H9 (cell line): ENCODE measurements around the gene MAST2. TPM values are rescaled to one million over a fixed set of nuclear protein-coding genes. Genes with fewer than 3 reads are reported as not detected.
A peak's percentile ranks its signal among the peaks of the same experiment; 100 is the strongest.

Source experiments
- DNase-seq: peaks from one replicate; pipeline ENCODE4 v3.0.0-alpha.2; 2017
- H2AFZ ChIP-seq: one replicate; pipeline ENCODE4 v1.6.1; 2013; ENCODE audit warnings: mild to moderate bottlenecking, low read length, control low read depth, moderate library complexity
- H2AK5ac ChIP-seq: 2 replicates; pipeline ENCODE4 v1.6.1; 2013; ENCODE audit warnings: low read length, control low read depth, mixed read lengths; ENCODE audit not compliant: insufficient read length
- H2BK120ac ChIP-seq: one replicate; pipeline ENCODE4 v1.6.1; 2013; ENCODE audit warnings: low read depth, mild to moderate bottlenecking, low read length, control low read depth, inconsistent platforms; ENCODE audit not compliant: poor library complexity, severe bottlenecking
- H2BK12ac ChIP-seq: 2 replicates; pipeline ENCODE4 v1.6.1; 2013; ENCODE audit warnings: low read length, control low read depth, mixed read lengths, low read depth; ENCODE audit not compliant: insufficient read length
- H2BK15ac ChIP-seq: 2 replicates; pipeline ENCODE4 v1.6.1; 2013; ENCODE audit warnings: low read depth, low read length, control low read depth
- H2BK20ac ChIP-seq: one replicate; pipeline ENCODE4 v1.6.1; 2013; ENCODE audit warnings: low read depth, mild to moderate bottlenecking, low read length, control low read depth, inconsistent platforms; ENCODE audit not compliant: poor library complexity, severe bottlenecking
- H2BK5ac ChIP-seq: 2 replicates; pipeline ENCODE4 v1.6.1; 2013; ENCODE audit warnings: low read length, control low read depth, mixed read lengths; ENCODE audit not compliant: insufficient read length
- H3K14ac ChIP-seq: 2 replicates; pipeline ENCODE4 v1.6.1; 2013; ENCODE audit warnings: low read length, control low read depth; ENCODE audit not compliant: insufficient read depth
- H3K18ac ChIP-seq: 2 replicates; pipeline ENCODE4 v1.6.1; 2013; ENCODE audit warnings: low read depth, mild to moderate bottlenecking, mixed read lengths, low read length, control low read depth; ENCODE audit not compliant: insufficient read length
- H3K23ac ChIP-seq: 2 replicates; pipeline ENCODE4 v1.6.1; 2013; ENCODE audit warnings: low read length, control low read depth, mixed read lengths, low read depth; ENCODE audit not compliant: insufficient read length
- H3K23me2 ChIP-seq: 2 replicates; pipeline ENCODE4 v1.6.1; 2013; ENCODE audit warnings: low read depth, mild to moderate bottlenecking, mixed read lengths, low read length, control low read depth; ENCODE audit not compliant: insufficient read length, poor library complexity, severe bottlenecking
- H3K27ac ChIP-seq: 2 replicates; pipeline ENCODE4 v1.5.1; 2013; ENCODE audit warnings: low read length, control low read depth, mixed read lengths, low read depth; ENCODE audit not compliant: insufficient read length
- H3K27me3 ChIP-seq: 2 replicates; pipeline ENCODE4 v1.6.1; 2013; ENCODE audit warnings: low read length, control low read depth, inconsistent platforms; ENCODE audit not compliant: insufficient read depth
- H3K4ac ChIP-seq: 2 replicates; pipeline ENCODE4 v1.6.1; 2013; ENCODE audit warnings: low read depth, mild to moderate bottlenecking, control low read depth, inconsistent platforms, low read length, moderate library complexity
- H3K4me1 ChIP-seq: 2 replicates; pipeline ENCODE4 v1.6.1; 2013; ENCODE audit warnings: low read length, control low read depth, inconsistent platforms; ENCODE audit not compliant: insufficient read depth
- H3K4me2 ChIP-seq: 2 replicates; pipeline ENCODE4 v1.6.1; 2013; ENCODE audit warnings: low read length, control low read depth, mixed read lengths; ENCODE audit not compliant: insufficient read length, insufficient read depth
- H3K56ac ChIP-seq: 2 replicates; pipeline ENCODE4 v1.6.1; 2013; ENCODE audit warnings: low read depth, mild to moderate bottlenecking, mixed read lengths, low read length, control low read depth; ENCODE audit not compliant: insufficient read length
- H3K79me1 ChIP-seq: 2 replicates; pipeline ENCODE4 v1.6.1; 2013; ENCODE audit warnings: low read depth, mild to moderate bottlenecking, moderate library complexity, low read length, control low read depth, inconsistent platforms; ENCODE audit not compliant: insufficient read depth, poor library complexity, severe bottlenecking
- H3K79me2 ChIP-seq: 2 replicates; pipeline ENCODE4 v1.6.1; 2013; ENCODE audit warnings: low read length, control low read depth, inconsistent platforms; ENCODE audit not compliant: insufficient read depth
- H3K9ac ChIP-seq: 2 replicates; pipeline ENCODE4 v1.6.1; 2013; ENCODE audit warnings: low read length, control low read depth, mixed read lengths; ENCODE audit not compliant: insufficient read length; ENCODE audit errors: extremely low read depth
- H3K9me3 ChIP-seq: one replicate; pipeline ENCODE4 v1.6.1; 2013; ENCODE audit warnings: low read depth, low read length, inconsistent platforms; ENCODE audit not compliant: control insufficient read depth
- H3T11ph ChIP-seq: one replicate; pipeline ENCODE4 v1.6.1; 2013; ENCODE audit warnings: mild to moderate bottlenecking, low read length, control low read depth, inconsistent platforms
- H4K20me1 ChIP-seq: one replicate; pipeline ENCODE4 v1.6.1; 2013; ENCODE audit not compliant: control insufficient read depth, insufficient read length, insufficient read depth
- H4K5ac ChIP-seq: 2 replicates; pipeline ENCODE4 v1.6.1; 2013; ENCODE audit warnings: low read depth, mild to moderate bottlenecking, mixed read lengths, low read length, control low read depth; ENCODE audit not compliant: insufficient read length
- H4K8ac ChIP-seq: replicated peaks from 2 replicates; pipeline ENCODE4 v1.6.1; 2013; ENCODE audit warnings: low read length, control low read depth, mixed read lengths, low read depth; ENCODE audit not compliant: insufficient read length
- H4K91ac ChIP-seq: 2 replicates; pipeline ENCODE4 v1.6.1; 2013; ENCODE audit warnings: low read depth, mild to moderate bottlenecking, moderate library complexity, mixed read lengths, low read length, control low read depth; ENCODE audit not compliant: insufficient read length
- H3K27ac Mint-ChIP-seq, 3 experiments: 2 replicates in 2 of 3; 3 replicates in 1 of 3; pipeline ENCODE4 v1.8.0; 2020 to 2021; ENCODE audit warnings: mixed read lengths in 3 of 3, mild to moderate bottlenecking in 1 of 3, moderate library complexity in 1 of 3
- H3K27me3 Mint-ChIP-seq: 2 replicates; pipeline ENCODE4 v1.8.0; 2021; ENCODE audit warnings: low read depth, mild to moderate bottlenecking, moderate library complexity, mixed read lengths
- H3K36me3 Mint-ChIP-seq, 3 experiments: 2 replicates in 2 of 3; 3 replicates in 1 of 3; pipeline ENCODE4 v1.8.0; 2020 to 2021; ENCODE audit warnings: low read depth in 3 of 3, mixed read lengths in 3 of 3; ENCODE audit not compliant: insufficient read depth in 1 of 3
- H3K4me1 Mint-ChIP-seq, 2 experiments: 2 replicates each; pipeline ENCODE4 v1.8.0; 2020; ENCODE audit warnings: mixed read lengths in 2 of 2
- H3K4me3 Mint-ChIP-seq, 2 experiments: 2 replicates in 1 of 2; 3 replicates in 1 of 2; pipeline ENCODE4 v1.8.0; 2020 to 2021; ENCODE audit warnings: mild to moderate bottlenecking in 2 of 2, mixed read lengths in 2 of 2, moderate library complexity in 1 of 2
- H3K9me3 Mint-ChIP-seq, 2 experiments: 2 replicates in 1 of 2; 3 replicates in 1 of 2; pipeline ENCODE4 v1.8.0; 2020; ENCODE audit warnings: mild to moderate bottlenecking in 2 of 2, mixed read lengths in 2 of 2, moderate library complexity in 1 of 2
- CTCF ChIP-seq: fragments of 200-600 bp; sonication (generic); conservative IDR thresholded peaks from 3 replicates; pipeline ENCODE4 v1.8.0; 2021; ENCODE audit warnings: antibody characterized with exemption, mild to moderate bottlenecking
- WGBS: extraction: QIAGEN DNeasy Blood & Tissue Kit; methylation state at CpG from one replicate; pipeline ENCODE4 v1.1.7; 2013; ENCODE audit warnings: missing lambda C conversion rate, low lambda C conversion rate, mixed read lengths; ENCODE audit not compliant: insufficient read length; ENCODE audit errors: extremely low coverage; 5-methylcytosine and 5-hydroxymethylcytosine counted together
- total RNA-seq: library from RNA; stranded (reverse); gene quantifications from 2 replicates; pipeline ENCODE4 v1.2.1, GENCODE V29; 2021

Gene MAST2
- total RNA-seq, 1 experiment from 2014 or later, result 28.8 TPM

- Mint-ChIP-seq H3K36me3 (peaks cover 3 to 5% (median 3%) of the 10 kb centered on the region in 3 experiments; a peak in 6 of 7 replicates), H3K27me3 (no peaks in the 10 kb centered on the region), H3K4me1 (peaks cover 17 to 18% of the 10 kb centered on the region in 2 experiments), H3K27ac (peak overlapping the region in 1 of 3 experiments; percentile 9; a peak in 1 of 7 replicates), H3K9me3 (peaks cover 4 to 6% of the 10 kb centered on the region in 2 experiments), H3K4me3 (no peak overlapping the region)
- Histone ChIP-seq H2BK15ac (no peak overlapping the region), H4K91ac (no peak overlapping the region), H3K9ac (no peak overlapping the region), H3K56ac (no peak overlapping the region), H3K4ac (no peak overlapping the region), H2BK12ac (no peak overlapping the region), H2AFZ (no peak overlapping the region), H2BK5ac (no peak overlapping the region), H2AK5ac (no peak overlapping the region), H3K14ac (no peak overlapping the region), H3K23ac (no peak overlapping the region), H3T11ph (no peak overlapping the region), H4K5ac (no peak overlapping the region), H3K18ac (no peak overlapping the region), H2BK120ac (no peak overlapping the region), H3K79me1 (no peaks in the 10 kb centered on the region), H4K20me1 (no peaks in the 10 kb centered on the region), H3K79me2 (0 out of 2 replicates have a peak, but pooled peaks cover 1% of the 10 kb centered on the region), H3K23me2 (no peaks in the 10 kb centered on the region), H3K27me3 (no peaks in the 10 kb centered on the region), H3K9me3 (no peaks in the 10 kb centered on the region), H3K4me2 (no peak overlapping the region), H3K4me1 (no peaks in the 10 kb centered on the region), H3K27ac (no peak overlapping the region), H2BK20ac (no peak overlapping the region), H4K8ac (no peak overlapping the region)
- no peak for DNase-seq
- no CpG with 5 or more reads among the region's 1 CpG for WGBS
- TF ChIP-seq CTCF, result no peak
Observed at GRCh38 chr1:45943185-45943584, 139.8 kb downstream of the MAST2 start.
